ENCODE results near the gene ELOVL5.

The ELOVL5 gene

DNA sequence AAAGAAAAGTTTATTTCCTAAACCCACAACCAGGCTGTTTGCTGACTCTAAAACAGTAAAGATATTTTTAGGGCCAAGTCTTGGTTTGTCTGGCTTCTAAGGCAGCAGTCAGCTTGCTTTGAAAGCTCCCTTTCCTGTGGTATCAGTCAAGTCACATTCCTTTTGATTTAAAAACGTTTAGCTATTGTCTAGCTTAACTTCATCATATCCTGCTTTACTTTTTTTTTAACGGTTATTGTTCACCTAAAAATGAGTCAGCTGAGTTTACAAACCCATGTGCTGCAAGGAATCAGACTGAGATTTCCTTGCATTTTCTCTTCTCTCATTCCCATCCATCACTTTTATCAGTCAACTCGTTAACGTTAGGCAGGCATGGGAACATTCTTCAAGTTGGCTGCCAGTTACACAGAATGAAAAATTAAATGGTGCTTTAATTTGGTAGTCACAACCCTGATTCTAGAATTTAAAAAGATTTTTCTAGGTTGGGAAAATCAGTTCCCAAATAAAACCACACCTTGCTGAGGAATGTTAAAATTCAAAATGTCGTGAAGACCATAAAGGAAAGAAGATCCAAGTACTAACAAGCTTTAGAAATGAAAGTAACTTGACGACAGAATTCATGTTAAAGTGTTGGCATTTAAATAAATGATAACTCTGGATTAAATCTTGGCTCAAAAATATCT, 45.9 kb downstream of the ELOVL5 start:
- DNase-seq, result no peak

GRCh38 chr6:53301801-53302537, 46.8 kb downstream of the ELOVL5 start:
- no peak for DNase-seq

DNA sequence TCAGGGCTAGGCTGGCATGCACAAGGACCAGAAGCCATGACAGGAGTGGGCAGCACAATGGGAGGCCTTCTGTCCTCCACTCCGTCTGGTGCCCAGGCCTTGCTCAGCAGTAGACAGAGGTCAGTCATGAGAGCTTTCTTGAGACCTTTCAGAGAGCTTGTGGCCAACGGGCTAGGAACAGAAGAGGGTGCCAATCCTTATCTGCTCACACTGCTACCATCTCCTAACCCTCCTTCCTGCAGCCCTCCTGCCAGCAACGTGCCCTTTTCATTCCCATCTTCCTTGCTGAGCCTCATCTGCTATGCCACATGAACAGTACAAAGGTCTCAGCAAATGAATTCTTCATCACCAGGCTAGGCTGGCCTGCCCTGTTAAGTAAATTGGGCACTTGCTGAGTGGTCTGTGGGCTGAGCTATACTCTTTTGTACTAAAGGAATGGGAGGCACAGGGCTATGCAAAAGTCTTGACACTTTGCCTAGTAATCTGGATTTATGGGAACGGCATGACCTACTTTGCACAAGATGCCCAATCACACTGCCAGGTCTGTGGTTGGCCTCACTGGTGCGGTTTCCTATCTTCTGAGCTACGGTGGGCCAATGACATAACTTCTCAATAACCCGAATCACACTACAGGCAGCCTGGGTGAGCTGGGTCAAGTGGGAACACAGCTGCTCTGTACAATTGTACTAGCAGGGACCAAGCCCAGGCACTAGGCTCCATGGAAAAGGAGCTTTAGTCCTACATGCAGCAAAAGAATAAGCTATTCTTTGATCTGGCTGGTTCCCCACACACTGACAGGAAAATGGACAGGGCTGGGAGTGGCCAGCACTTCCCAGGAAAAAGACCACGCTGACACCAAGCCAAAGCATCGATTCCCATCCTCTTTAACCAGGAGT, 47.8 kb downstream of the ELOVL5 start:
- no peak for DNase-seq

- DNase-seq, result no peak
Measured at GRCh38 chr6:53299331-53300005, 49.3 kb downstream of the ELOVL5 start.

DNA sequence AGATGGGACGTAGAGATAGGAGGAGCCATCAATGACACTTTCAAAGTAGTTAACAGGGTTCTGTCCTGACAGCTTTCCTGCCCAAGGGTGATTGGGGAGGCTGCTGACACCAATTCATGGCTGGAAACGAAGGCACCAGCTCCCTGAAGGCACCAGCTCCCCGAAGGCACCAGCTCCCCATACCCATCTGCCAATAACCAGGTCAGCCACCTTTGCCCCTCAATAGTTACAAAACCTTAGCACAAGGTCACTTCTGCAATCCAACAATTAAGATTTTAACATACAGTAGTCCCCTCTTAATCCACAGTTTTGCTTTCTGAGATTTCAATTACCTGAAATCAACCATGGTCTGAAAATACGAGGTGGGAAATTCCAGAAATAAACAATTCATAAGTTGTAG, 51.7 kb downstream of the ELOVL5 start:
- no peak for DNase-seq

GRCh38 chr6:53295176-53295575, 53.6 kb downstream of the ELOVL5 start:
- DNase-seq, result no peak

GRCh38 chr6:53294611-53295010, 54.1 kb downstream of the ELOVL5 start:
- no peak for DNase-seq

DNA sequence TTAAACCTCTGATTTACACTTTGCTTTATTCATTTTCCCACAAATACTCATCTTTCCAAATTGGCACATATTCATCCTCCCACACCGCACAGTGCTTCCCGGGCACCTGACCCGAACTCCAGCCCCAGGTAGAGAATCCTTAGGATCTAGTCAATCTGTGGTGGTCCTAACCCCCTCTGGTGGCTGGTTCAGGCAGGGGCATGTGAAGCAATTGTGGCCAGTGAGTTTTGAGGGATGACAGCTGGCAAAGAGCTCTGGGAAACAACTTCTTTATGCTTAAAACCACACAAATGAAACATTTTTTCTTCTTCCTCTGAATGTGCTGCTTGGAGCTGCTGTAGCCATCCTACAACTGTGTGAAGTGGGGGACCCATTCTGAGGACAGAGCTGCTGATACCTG, 54.7 kb downstream of the ELOVL5 start:
- no peak for DNase-seq

- DNase-seq, result no peak
Measured at GRCh38 chr6:53293691-53294090, 55.1 kb downstream of the ELOVL5 start.

DNA sequence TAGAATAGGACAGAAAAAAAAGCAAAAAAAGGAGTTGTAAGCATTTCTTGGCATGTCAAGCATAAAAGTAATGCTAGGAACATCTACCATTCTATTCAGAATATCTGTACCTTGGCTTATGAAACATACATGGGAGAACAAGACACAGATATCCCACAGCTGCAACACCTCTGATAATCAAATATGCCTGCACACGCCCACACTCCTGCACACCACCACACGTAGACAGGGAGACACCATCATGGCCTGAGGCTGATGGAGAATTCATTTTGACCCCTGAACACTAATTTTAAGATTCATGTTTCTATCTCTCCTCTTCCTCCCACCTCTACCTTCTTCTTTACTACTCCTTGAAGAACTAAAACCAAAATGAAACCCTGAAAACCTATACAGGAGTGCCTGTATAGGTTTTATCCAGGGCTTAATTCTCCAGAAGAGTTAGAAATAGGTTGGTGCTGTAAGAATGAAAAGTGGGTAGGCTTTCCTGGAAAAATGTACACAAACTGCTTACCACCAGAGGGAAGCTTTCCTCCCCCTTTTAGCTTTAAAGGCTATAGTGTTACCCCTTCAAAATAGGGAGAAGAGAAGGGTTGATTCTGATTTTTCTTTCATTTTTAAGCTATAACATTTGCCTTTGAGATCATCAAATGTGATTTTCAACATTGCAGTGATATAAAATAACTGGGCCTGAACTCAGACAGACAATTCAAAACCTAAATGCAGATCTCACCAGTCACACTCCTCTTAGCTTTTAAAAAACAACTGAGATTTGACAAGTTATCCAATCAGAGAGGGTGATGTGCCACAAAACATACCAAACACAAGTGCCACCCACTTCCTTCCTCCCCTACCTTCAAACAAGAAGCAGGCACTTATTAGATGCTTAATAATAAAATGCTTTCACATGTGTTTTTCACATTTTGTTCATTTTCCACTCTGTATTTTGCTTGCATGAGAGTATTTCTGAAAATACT, 57.9 kb downstream of the ELOVL5 start:
- peak; percentile 11 for DNase-seq

- no peak for DNase-seq
Measured at GRCh38 chr6:53287336-53288225, 61.2 kb downstream of the ELOVL5 start.

GRCh38 chr6:53284901-53285300, 63.8 kb downstream of the ELOVL5 start:
- peak; percentile 28 for DNase-seq

- DNase-seq, result no peak
Measured at GRCh38 chr6:53282741-53283140, 66.0 kb downstream of the ELOVL5 start.

- no peak for DNase-seq
Measured at GRCh38 chr6:53282234-53282633, 66.5 kb downstream of the ELOVL5 start.

- DNase-seq, result no peak
Measured at GRCh38 chr6:53281518-53282215, 67.1 kb downstream of the ELOVL5 start.

GRCh38 chr6:53280207-53280606, 68.5 kb downstream of the ELOVL5 start:
- DNase-seq, result no peak

DNA sequence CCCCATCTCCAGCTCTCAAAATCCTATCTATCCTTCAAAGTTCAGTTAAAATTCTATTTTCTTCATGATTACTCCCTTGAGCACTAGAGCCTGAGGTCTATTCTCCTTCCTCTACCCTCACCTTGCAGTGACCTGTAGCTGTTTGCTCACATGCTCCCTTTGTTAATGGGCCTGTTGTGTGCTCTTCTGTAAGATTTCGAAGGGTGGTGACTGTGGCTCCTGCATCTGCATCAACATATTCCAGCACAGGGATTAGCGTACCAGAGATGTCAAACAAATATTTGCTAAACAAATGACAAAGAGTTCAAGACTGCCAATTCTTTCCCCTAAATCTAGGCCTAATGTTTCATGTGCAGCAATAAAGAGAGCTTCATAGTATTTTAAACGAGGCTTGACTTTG, 69.5 kb downstream of the ELOVL5 start:
- no peak for DNase-seq

DNA sequence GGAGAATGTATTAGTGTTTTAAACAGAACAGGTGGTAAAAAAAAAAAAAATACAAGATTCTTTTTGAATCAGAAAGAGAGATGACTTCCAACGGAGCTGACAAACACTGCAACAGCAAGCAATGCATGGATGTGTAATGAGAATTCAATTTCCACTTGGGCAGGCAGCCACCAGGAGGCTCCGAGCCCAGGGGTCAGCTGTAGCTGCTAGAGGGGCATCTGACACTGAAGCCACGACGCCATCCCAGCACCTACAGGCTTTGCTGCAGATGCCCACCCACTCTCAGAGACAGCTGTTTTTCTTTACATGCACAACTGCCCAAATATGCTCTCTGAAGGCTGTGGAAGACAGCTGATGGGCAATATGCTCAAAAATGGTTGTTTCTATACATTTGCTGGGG, 75.4 kb downstream of the ELOVL5 start:
- DNase-seq, result no peak

DNA sequence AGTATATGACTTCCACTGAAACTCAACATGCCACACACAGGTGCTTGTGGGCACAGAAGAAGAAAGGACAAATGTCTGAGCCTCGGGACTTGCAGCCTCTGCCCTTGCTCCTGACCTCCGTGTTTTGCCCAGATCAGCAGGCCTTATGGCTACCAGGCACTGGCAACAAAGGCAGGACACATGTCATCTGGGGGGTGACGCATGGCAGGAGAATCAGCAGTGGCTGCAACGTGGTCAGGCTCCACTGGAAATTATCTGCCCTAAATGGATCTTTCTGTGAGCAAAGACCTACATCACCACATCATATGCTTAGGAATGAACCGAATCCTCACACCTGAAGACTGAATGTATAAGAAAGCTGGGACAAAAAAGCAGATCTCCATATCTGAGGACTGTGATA, 78.9 kb downstream of the ELOVL5 start:
- no peak for DNase-seq
